HEK293T (cell line): Measurements from ENCODE around the gene MCIDAS.

Experiments used
- ARNT ChIP-seq: fragments of 450-650 bp; IDR thresholded peaks from 2 replicates; pipeline ENCODE4 v1.6.1; 2017; ENCODE audit warnings: mild to moderate bottlenecking
- BHLHE40 ChIP-seq: fragments of 450-650 bp; IDR thresholded peaks from 2 replicates; pipeline ENCODE4 v1.6.1; 2016; ENCODE audit warnings: mild to moderate bottlenecking, moderate library complexity, borderline replicate concordance
- CTBP1 ChIP-seq: fragments of 450-650 bp; IDR thresholded peaks from 2 replicates; pipeline ENCODE4 v1.6.1; 2016; ENCODE audit warnings: borderline replicate concordance
- ELF4 ChIP-seq: fragments of 450-650 bp; IDR thresholded peaks from 2 replicates; pipeline ENCODE4 v1.6.1; 2017; ENCODE audit warnings: antibody characterized with exemption
- FOXA1 ChIP-seq: fragments of 450-650 bp; IDR thresholded peaks from 2 replicates; pipeline ENCODE4 v1.6.1; 2016; ENCODE audit warnings: mild to moderate bottlenecking
- FOXK2 ChIP-seq: fragments of 450-650 bp; IDR thresholded peaks from 2 replicates; pipeline ENCODE4 v1.6.1; 2016; ENCODE audit warnings: mild to moderate bottlenecking
- FOXM1 ChIP-seq: fragments of 450-650 bp; IDR thresholded peaks from 2 replicates; pipeline ENCODE4 v1.6.1; 2017; ENCODE audit warnings: mild to moderate bottlenecking, borderline replicate concordance
- HDGF ChIP-seq: fragments of 450-650 bp; IDR thresholded peaks from 2 replicates; pipeline ENCODE4 v1.6.1; 2017; ENCODE audit warnings: antibody characterized with exemption, borderline replicate concordance
- LEF1 ChIP-seq: fragments of 450-650 bp; IDR thresholded peaks from 2 replicates; pipeline ENCODE4 v1.6.1; 2017; ENCODE audit warnings: mild to moderate bottlenecking, borderline replicate concordance
- SP1 ChIP-seq: fragments of 450-650 bp; IDR thresholded peaks from 2 replicates; pipeline ENCODE4 v1.6.1; 2017
- SUZ12 ChIP-seq: fragments of 450-650 bp; IDR thresholded peaks from 2 replicates; pipeline ENCODE4 v1.6.1; 2016; ENCODE audit warnings: mild to moderate bottlenecking
- TARDBP ChIP-seq: fragments of 450-650 bp; IDR thresholded peaks from 2 replicates; pipeline ENCODE4 v1.6.1; 2016
- ZNF384 ChIP-seq: fragments of 450-650 bp; IDR thresholded peaks from 2 replicates; pipeline ENCODE4 v1.6.1; 2016
- TF ChIP-seq, protein P1 (sequence below): fragments of 450-650 bp; IDR thresholded peaks from 2 replicates; pipeline ENCODE4 v1.6.1; 2016

DNA sequence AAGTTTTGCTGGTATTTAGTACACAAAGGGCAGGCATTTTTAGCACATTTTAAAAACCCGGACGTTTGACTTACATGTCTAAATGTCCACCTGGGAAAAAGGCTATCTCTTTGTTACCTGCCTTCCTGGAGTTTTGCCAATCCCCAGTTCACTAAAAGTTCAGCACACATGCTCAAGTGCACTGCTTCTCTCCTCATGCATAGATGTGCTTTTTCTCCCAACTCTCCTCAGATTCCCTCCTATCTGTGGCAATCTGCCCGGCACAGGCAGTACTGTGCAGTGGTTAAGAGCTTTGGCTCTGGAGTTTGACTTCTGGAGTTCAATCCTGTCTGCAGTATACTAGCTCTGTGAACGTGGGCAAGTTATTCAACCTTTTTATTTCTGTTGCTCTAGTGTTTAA is 14.6 kb upstream of the MCIDAS start:
- TF ChIP-seq TARDBP (no peak), BHLHE40 (no peak), LEF1 (no peak), FOXK2 (no peak), SP1 (no peak), SUZ12 (no peak), ZNF384 (no peak), ELF4 (no peak), ARNT (no peak), HDGF (no peak), FOXA1 (no peak), FOXM1 (no peak), CTBP1 (no peak)
- TF ChIP-seq, protein P1, sequence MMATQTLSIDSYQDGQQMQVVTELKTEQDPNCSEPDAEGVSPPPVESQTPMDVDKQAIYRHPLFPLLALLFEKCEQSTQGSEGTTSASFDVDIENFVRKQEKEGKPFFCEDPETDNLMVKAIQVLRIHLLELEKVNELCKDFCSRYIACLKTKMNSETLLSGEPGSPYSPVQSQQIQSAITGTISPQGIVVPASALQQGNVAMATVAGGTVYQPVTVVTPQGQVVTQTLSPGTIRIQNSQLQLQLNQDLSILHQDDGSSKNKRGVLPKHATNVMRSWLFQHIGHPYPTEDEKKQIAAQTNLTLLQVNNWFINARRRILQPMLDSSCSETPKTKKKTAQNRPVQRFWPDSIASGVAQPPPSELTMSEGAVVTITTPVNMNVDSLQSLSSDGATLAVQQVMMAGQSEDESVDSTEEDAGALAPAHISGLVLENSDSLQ = no peak
